Upper lobe of left lung (tissue), 4 donors: ENCODE data around the gene AKAP10.

ENCODE experiments used
- EP300 ChIP-seq, 4 donors: sonication (generic); formaldehyde crosslinking; IDR thresholded peaks; one replicate each; pipeline ENCODE4 v1.5.1; 2017; ENCODE audit warnings: antibody characterized with exemption in 4 of 4, control low read depth in 2 of 4
- POLR2A ChIP-seq, 4 donors: fragments of 450-650 bp; IDR thresholded peaks; one replicate each; pipeline ENCODE4 v1.5.1; 2016 to 2017; ENCODE audit warnings: antibody characterized with exemption in 4 of 4, mild to moderate bottlenecking in 2 of 4
- POLR2AphosphoS5 ChIP-seq, 2 donors: sonication (generic); formaldehyde crosslinking; IDR thresholded peaks; one replicate each; pipeline ENCODE4 v1.5.1; 2017; ENCODE audit warnings: antibody characterized with exemption in 2 of 2
- TF ChIP-seq, protein P1 (sequence below), 6 experiments: fragments of 450-650 bp in 4 of 6; fragments of 200-600 bp in 2 of 6; sonication (generic) in 2 of 6; IDR thresholded peaks; one replicate each; pipeline ENCODE4 v1.5.1; 2016 to 2019; ENCODE audit warnings: antibody characterized with exemption in 6 of 6

GRCh38 chr17:19992803-19993713 lies 15.4 kb upstream of the AKAP10 start:
- TF ChIP-seq, protein P1, sequence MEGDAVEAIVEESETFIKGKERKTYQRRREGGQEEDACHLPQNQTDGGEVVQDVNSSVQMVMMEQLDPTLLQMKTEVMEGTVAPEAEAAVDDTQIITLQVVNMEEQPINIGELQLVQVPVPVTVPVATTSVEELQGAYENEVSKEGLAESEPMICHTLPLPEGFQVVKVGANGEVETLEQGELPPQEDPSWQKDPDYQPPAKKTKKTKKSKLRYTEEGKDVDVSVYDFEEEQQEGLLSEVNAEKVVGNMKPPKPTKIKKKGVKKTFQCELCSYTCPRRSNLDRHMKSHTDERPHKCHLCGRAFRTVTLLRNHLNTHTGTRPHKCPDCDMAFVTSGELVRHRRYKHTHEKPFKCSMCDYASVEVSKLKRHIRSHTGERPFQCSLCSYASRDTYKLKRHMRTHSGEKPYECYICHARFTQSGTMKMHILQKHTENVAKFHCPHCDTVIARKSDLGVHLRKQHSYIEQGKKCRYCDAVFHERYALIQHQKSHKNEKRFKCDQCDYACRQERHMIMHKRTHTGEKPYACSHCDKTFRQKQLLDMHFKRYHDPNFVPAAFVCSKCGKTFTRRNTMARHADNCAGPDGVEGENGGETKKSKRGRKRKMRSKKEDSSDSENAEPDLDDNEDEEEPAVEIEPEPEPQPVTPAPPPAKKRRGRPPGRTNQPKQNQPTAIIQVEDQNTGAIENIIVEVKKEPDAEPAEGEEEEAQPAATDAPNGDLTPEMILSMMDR (IDR thresholded peaks at IDR 0.05): peak; percentile 70 to 90 (median 82)
- TF ChIP-seq POLR2A (IDR thresholded peaks at IDR 0.05) (no peak), POLR2AphosphoS5 (IDR thresholded peaks at IDR 0.05) (no peak), EP300 (IDR thresholded peaks at IDR 0.05) (no peak)
